ENCODE data around the gene CHL1.

Gene CHL1

GRCh38 chr3:291646-292436 is 95.3 kb downstream of the CHL1 start:
- no peak for DNase-seq (ENCODE audit: low read depth)
- no peak overlapping the region for H3K4me3 ChIP-seq (ENCODE audit: low read depth, low read length)

GRCh38 chr3:294096-294495 is 97.5 kb downstream of the CHL1 start:
- H3K4me3 ChIP-seq (ENCODE audit: low read depth, low read length): no peak overlapping the region
- DNase-seq (ENCODE audit: low read depth): no peak
- no peak for TF ChIP-seq CTCF (conservative IDR thresholded peaks at IDR 0.05; ENCODE audit: low read depth, low read length)

More at GRCh38 chr3:291646-292436, 95.3 kb downstream of the CHL1 start:
- TF ChIP-seq CTCF (conservative IDR thresholded peaks at IDR 0.05; ENCODE audit: low read depth, low read length): no peak

GRCh38 chr3:294581-294980 is 98.0 kb downstream of the CHL1 start:
- DNase-seq (ENCODE audit: low read depth): no peak
- no peak overlapping the region for H3K4me3 ChIP-seq (ENCODE audit: low read depth, low read length)
- no peak for TF ChIP-seq CTCF (conservative IDR thresholded peaks at IDR 0.05; ENCODE audit: low read depth, low read length)

GRCh38 chr3:295166-295565 is 98.6 kb downstream of the CHL1 start:
- no peak for TF ChIP-seq CTCF (conservative IDR thresholded peaks at IDR 0.05; ENCODE audit: low read depth, low read length)
- no peak for DNase-seq (ENCODE audit: low read depth)
- H3K4me3 ChIP-seq (ENCODE audit: low read depth, low read length): no peak overlapping the region

- no peak for TF ChIP-seq CTCF (conservative IDR thresholded peaks at IDR 0.05; ENCODE audit: low read depth, low read length)
- no peak overlapping the region for H3K4me3 ChIP-seq (ENCODE audit: low read depth, low read length)
- no peak for DNase-seq (ENCODE audit: low read depth)
These were observed 101.0 kb downstream of the CHL1 start for GRCh38 chr3:297585-297984.

GRCh38 chr3:299590-300301 is 103.2 kb downstream of the CHL1 start:
- TF ChIP-seq CTCF (conservative IDR thresholded peaks at IDR 0.05; ENCODE audit: low read depth, low read length): no peak
- H3K4me3 ChIP-seq (ENCODE audit: low read depth, low read length): no peak overlapping the region
- DNase-seq (ENCODE audit: low read depth): no peak

Data from choroid plexus epithelial cell (primary cell).